Astrocyte (in vitro differentiated cells and primary cell): Measurements from ENCODE around the gene CTBP2. TPM values are rescaled to one million over a fixed set of nuclear protein-coding genes. Genes with fewer than 3 reads are reported as not detected.

ENCODE experiments used
- DNase-seq: peaks from one replicate; pipeline ENCODE4 v3.0.0-alpha.2; 2010; ENCODE audit warnings: low read depth
- FAIRE-seq: peaks from 2 replicates; lab custom pipeline; 2011; peaks lifted over from hg19 to GRCh38; lab: Jason Lieb, UNC
- H2AFZ ChIP-seq: 2 replicates; pipeline ENCODE4 v1.6.0; 2012; ENCODE audit warnings: low read depth, low read length, inconsistent platforms
- H3K27ac ChIP-seq: 2 replicates; pipeline ENCODE4 v1.5.1; 2011; ENCODE audit warnings: low read depth, low read length, inconsistent platforms
- H3K27me3 ChIP-seq: 2 replicates; pipeline ENCODE4 v1.6.0; 2011; ENCODE audit warnings: low read length, inconsistent platforms; ENCODE audit not compliant: insufficient read depth
- H3K36me3 ChIP-seq: 2 replicates; pipeline ENCODE4 v1.5.1; 2011; ENCODE audit warnings: low read length, inconsistent platforms; ENCODE audit not compliant: insufficient read depth
- H3K4me1 ChIP-seq: 2 replicates; pipeline ENCODE4 v1.5.1; 2011; ENCODE audit warnings: low read length, inconsistent platforms; ENCODE audit not compliant: insufficient read depth
- H3K4me2 ChIP-seq: 2 replicates; pipeline ENCODE4 v1.6.0; 2012; ENCODE audit warnings: low read length, inconsistent platforms
- H3K4me3 ChIP-seq: 2 replicates; pipeline ENCODE4 v1.5.1; 2011; ENCODE audit warnings: low read depth, mild to moderate bottlenecking, low read length, inconsistent platforms; ENCODE audit not compliant: insufficient read depth
- H3K79me2 ChIP-seq: 2 replicates; pipeline ENCODE4 v1.6.0; 2012; ENCODE audit warnings: mild to moderate bottlenecking, low read length, inconsistent platforms; ENCODE audit not compliant: insufficient read depth
- H3K9ac ChIP-seq: 2 replicates; pipeline ENCODE4 v1.6.0; 2012; ENCODE audit warnings: mild to moderate bottlenecking, low read length, inconsistent platforms
- H3K9me3 ChIP-seq: 2 replicates; pipeline ENCODE4 v1.5.1; 2012; ENCODE audit warnings: low read depth, mild to moderate bottlenecking, low read length, inconsistent platforms; ENCODE audit not compliant: insufficient read depth
- H4K20me1 ChIP-seq: 2 replicates; pipeline ENCODE4 v1.6.0; 2012; ENCODE audit warnings: low read length, inconsistent platforms; ENCODE audit not compliant: insufficient read depth
- H3K27ac Mint-ChIP-seq: one replicate; pipeline ENCODE4 v1.8.0; 2021; ENCODE audit warnings: mild to moderate bottlenecking, mixed read lengths; ENCODE audit not compliant: unreplicated experiment
- H3K27me3 Mint-ChIP-seq: one replicate; pipeline ENCODE4 v1.8.0; 2021; ENCODE audit warnings: low read depth, mixed read lengths; ENCODE audit not compliant: unreplicated experiment
- H3K36me3 Mint-ChIP-seq: one replicate; pipeline ENCODE4 v1.8.0; 2021; ENCODE audit warnings: low read depth, mixed read lengths; ENCODE audit not compliant: unreplicated experiment
- H3K4me1 Mint-ChIP-seq: one replicate; pipeline ENCODE4 v1.8.0; 2021; ENCODE audit warnings: low read depth, mixed read lengths; ENCODE audit not compliant: unreplicated experiment
- H3K4me3 Mint-ChIP-seq: one replicate; pipeline ENCODE4 v1.8.0; 2021; ENCODE audit warnings: mild to moderate bottlenecking, moderate library complexity, mixed read lengths; ENCODE audit not compliant: unreplicated experiment
- H3K9me3 Mint-ChIP-seq: one replicate; pipeline ENCODE4 v1.8.0; 2021; ENCODE audit warnings: mild to moderate bottlenecking, mixed read lengths; ENCODE audit not compliant: unreplicated experiment
- CTCF ChIP-seq: IDR thresholded peaks from 2 replicates; pipeline ENCODE4 v1.5.1; 2011; ENCODE audit warnings: low read depth, mild to moderate bottlenecking, inconsistent platforms, low read length, moderate library complexity; ENCODE audit not compliant: insufficient read depth
- EZH2 ChIP-seq: IDR thresholded peaks from 2 replicates; pipeline ENCODE4 v1.6.1; 2012; ENCODE audit warnings: mild to moderate bottlenecking, low read length, inconsistent platforms; ENCODE audit not compliant: insufficient read depth
- total RNA-seq: library from RNA; stranded (reverse); gene quantifications from 2 replicates; pipeline ENCODE4 v1.2.1, GENCODE V29; 2021

CTBP2 gene
- total RNA-seq, 1 donor from 2014 or later, result 109 TPM

GRCh38 chr10:124943301-124944092 is 216.9 kb downstream of the CTBP2 start:
- Mint-ChIP-seq H3K4me3 (peak overlapping the region; percentile 20), H3K4me1 (peaks cover 30% of the 10 kb centered on the region), H3K9me3 (no peaks in the 10 kb centered on the region), H3K36me3 (peaks cover 2% of the 10 kb centered on the region), H3K27ac (peak overlapping the region; percentile 75), H3K27me3 (no peaks in the 10 kb centered on the region)
- FAIRE-seq, result peak; percentile 9
- H2AFZ ChIP-seq, result no peak overlapping the region
- H4K20me1 ChIP-seq, result peaks cover 95% of the 10 kb centered on the region
- DNase-seq, result peak; percentile 76
- H3K36me3 ChIP-seq, result peaks cover 3% of the 10 kb centered on the region
- H3K4me3 ChIP-seq, result no peak overlapping the region
- no peak overlapping the region for H3K27ac ChIP-seq
- H3K9ac ChIP-seq, result peak overlapping the region; percentile 3
- peak overlapping the region; percentile 3 for H3K4me2 ChIP-seq
- peaks cover 97% of the 10 kb centered on the region for H3K79me2 ChIP-seq
- H3K9me3 ChIP-seq, result no peaks in the 10 kb centered on the region
- H3K4me1 ChIP-seq, result peaks cover 8% of the 10 kb centered on the region
- no peaks in the 10 kb centered on the region for H3K27me3 ChIP-seq
- no peak for TF ChIP-seq CTCF
- no peak for TF ChIP-seq EZH2

DNA sequence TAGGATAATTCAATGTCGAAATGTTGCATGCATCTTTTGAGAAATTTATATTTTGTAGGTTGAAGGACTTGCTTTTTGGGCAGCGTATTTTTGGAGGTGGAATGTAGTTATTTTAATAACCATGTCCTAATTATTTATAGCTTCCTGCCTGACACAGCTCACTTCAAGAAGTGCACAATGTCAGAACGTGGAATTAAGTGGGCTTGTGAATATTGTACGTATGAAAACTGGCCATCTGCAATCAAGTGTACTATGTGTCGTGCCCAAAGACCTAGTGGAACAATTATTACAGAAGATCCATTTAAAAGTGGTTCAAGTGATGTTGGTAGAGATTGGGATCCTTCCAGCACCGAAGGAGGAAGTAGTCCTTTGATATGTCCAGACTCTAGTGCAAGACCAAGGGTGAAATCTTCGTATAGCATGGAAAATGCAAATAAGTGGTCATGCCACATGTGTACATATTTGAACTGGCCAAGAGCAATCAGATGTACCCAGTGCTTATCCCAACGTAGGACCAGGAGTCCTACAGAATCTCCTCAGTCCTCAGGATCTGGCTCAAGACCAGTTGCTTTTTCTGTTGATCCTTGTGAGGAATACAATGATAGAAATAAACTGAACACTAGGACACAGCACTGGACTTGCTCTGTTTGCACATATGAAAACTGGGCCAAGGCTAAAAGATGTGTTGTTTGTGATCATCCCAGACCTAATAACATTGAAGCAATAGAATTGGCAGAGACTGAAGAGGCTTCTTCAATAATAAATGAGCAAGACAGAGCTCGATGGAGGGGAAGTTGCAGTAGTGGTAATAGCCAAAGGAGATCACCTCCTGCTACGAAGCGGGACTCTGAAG is 217.8 kb downstream of the CTBP2 start:
- no peak overlapping the region for H3K4me3 Mint-ChIP-seq
- Histone ChIP-seq H4K20me1 (peaks cover 95% of the 10 kb centered on the region), H3K4me2 (no peak overlapping the region), H3K79me2 (peaks cover 97% of the 10 kb centered on the region), H3K27me3 (no peaks in the 10 kb centered on the region), H3K9ac (peak overlapping the region; percentile 3), H2AFZ (no peak overlapping the region), H3K4me1 (peaks cover 8% of the 10 kb centered on the region), H3K4me3 (no peak overlapping the region), H3K9me3 (no peaks in the 10 kb centered on the region), H3K27ac (no peak overlapping the region), H3K36me3 (peaks cover 3% of the 10 kb centered on the region)
- no peak for TF ChIP-seq EZH2
- TF ChIP-seq CTCF, result no peak
- peaks cover 26% of the 10 kb centered on the region for H3K4me1 Mint-ChIP-seq
- peaks cover 2% of the 10 kb centered on the region for H3K36me3 Mint-ChIP-seq
- H3K9me3 Mint-ChIP-seq, result no peaks in the 10 kb centered on the region
- FAIRE-seq, result no peak
- H3K27me3 Mint-ChIP-seq, result no peaks in the 10 kb centered on the region
- peak overlapping the region; percentile 75 for H3K27ac Mint-ChIP-seq
- no peak for DNase-seq
